ENCODE measurements around the gene DCST1.
"Not testable (repeated sequence)": the region's sequence is repeated elsewhere in the genome, so short reads cannot be mapped to it uniquely, and the experiment has no call there.

DCST1 gene, protein sequence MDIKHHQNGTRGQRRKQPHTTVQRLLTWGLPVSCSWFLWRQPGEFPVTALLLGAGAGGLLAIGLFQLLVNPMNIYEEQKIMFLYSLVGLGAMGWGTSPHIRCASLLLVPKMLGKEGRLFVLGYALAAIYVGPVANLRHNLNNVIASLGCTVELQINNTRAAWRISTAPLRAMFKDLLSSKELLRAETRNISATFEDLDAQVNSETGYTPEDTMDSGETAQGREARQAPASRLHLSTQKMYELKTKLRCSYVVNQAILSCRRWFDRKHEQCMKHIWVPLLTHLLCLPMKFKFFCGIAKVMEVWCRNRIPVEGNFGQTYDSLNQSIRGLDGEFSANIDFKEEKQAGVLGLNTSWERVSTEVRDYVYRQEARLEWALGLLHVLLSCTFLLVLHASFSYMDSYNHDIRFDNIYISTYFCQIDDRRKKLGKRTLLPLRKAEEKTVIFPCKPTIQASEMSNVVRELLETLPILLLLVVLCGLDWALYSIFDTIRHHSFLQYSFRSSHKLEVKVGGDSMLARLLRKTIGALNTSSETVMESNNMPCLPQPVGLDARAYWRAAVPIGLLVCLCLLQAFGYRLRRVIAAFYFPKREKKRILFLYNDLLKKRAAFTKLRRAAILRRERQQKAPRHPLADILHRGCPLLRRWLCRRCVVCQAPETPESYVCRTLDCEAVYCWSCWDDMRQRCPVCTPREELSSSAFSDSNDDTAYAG

DNA sequence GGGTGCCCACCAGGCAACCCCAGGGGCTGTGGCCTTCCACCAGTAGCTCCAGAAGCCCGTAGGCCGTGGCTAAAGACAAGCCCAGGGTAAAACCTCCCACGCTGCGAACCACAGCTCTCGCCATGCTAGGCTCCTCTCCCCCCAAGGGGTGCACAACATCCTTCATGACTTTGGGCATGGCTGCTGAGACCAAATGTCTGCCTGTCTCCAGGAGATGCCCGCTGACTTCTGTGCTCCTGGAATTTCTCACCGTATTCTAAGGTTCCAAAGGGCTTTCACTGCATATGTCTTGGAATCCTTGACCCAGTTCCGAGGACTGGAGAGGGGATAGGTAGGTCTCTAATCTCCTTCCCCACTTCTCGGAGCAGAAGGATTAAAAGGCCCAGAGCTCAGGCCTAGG, at the start of gene DCST1, which contains the start of gene DCST2:
DCST1 (plus strand) TSS at position 301 of the 400 bp plus-strand sequence. CDS start 213 bp downstream, outside the sequence.
DCST2 (minus strand) TSS at position 258 of the 400 bp plus-strand sequence; CDS start at position 178, 80 bp downstream.
- DNase-seq, result no peak

DNA sequence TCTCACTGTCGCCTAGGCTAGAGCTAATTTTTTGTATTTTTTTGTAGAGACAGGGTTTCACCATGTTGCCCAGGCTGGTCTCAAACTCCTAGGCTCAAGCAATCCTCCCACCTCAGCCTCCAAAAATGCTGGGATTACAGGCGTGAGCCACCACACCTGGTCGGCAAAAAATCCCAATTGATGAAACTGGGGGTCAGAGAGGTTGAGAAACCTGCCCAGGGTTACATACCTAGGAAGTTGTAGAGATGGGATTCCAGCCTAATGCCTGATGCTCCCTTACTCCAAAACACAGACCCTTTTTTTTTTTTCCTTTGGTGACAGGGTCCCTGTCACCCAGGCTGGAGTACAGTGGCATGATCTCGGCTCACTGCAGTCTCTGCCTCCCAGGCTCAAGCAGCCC, 46.9 kb upstream of the DCST1 start:
- not testable (repeated sequence) for DNase-seq

DNA sequence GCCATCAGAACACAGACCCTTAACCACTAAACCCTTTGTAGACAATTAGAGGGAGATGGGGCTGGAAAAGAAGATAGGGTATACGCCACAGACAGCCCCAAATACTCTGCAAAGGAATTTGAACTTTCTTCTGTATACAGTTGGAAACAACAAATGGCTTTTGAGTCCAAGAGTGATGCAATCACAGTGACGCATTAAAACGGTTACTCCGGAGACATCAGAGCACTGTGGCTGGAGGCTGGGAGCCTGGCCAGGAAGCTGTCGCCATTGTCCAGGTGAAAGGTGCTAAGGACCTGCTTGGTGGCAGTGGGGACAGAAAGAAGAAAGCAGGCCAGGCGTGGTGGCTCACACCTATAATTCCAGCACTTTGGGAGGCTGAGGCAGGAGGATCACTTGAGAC, 46.3 kb upstream of the DCST1 start:
- DNase-seq, result no peak

DNA sequence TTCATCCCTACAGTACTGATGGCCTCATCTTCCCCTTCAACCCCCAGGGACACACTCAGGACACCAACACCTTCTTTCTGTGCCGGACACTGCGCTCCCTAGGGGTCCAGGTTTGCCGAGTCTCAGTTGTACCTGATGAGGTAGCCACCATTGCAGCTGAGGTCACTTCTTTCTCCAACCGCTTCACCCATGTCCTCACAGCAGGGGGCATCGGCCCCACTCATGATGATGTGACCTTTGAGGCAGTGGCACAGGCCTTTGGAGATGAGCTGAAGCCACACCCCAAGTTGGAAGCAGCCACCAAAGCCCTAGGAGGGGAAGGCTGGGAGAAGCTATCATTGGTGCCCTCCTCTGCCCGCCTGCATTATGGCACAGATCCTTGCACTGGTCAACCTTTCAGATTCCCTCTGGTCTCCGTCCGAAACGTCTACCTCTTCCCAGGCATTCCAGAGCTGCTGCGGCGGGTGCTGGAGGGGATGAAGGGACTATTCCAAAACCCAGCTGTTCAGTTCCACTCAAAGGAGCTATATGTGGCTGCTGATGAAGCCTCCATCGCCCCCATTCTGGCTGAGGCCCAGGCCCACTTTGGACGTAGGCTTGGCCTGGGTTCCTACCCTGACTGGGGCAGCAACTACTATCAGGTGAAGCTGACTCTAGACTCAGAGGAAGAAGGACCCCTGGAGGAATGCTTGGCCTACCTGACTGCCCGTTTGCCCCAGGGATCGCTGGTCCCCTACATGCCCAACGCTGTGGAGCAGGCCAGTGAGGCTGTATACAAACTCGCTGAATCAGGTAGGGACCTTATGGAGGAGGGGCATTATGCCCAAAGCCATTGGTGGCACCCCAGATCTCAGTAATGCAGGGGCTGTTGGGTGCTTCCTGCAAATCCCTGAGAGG, 45.3 kb upstream of the DCST1 start:
- DNase-seq, result no peak

DNA sequence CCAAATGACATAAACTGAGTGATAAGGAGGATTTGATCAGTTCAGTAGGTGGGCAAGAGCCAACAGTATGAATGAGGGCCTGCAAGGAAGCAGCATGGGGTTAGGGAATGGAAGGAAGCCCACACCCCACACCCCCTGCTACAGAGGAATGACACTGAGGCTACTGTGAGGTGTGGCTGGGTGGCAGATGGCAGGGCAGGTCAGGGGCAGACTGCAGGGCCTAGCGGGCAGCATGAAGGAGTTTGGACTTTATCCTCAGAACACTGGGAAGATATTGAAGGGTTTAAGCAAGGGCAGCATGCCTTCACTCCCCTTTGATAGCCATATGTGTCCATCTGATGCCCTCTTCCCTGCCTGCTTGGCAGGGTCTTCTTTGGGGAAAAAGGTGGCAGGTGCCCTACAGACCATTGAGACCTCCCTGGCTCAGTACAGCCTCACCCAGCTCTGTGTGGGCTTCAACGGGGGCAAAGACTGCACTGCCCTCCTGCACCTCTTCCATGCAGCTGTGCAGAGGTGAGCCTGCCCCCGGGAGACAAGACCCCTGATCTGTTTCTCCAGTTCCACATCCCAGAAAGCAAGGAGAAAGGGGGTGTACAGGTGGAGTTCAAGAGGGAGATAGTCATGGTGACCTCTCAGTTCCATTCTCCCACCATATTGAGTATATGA, 44.3 kb upstream of the DCST1 start:
- no peak for DNase-seq

DNA sequence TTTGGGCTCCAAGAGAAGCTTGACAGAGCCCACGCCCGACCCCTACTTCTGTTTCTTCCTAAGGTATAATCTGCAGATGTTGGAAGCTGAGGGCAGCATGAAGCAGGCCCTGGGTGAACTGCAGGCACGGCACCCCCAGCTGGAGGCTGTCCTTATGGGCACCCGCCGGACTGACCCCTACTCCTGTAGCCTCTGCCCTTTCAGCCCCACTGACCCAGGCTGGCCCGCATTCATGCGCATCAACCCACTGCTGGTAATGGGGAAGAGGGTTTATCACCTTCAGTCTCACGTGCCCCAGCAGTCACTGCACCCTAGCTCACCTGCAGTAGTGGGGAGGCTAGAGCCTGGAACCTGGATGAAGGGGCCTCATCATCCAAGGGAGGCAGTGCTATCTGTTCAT, 43.3 kb upstream of the DCST1 start:
- no peak for DNase-seq

DNA sequence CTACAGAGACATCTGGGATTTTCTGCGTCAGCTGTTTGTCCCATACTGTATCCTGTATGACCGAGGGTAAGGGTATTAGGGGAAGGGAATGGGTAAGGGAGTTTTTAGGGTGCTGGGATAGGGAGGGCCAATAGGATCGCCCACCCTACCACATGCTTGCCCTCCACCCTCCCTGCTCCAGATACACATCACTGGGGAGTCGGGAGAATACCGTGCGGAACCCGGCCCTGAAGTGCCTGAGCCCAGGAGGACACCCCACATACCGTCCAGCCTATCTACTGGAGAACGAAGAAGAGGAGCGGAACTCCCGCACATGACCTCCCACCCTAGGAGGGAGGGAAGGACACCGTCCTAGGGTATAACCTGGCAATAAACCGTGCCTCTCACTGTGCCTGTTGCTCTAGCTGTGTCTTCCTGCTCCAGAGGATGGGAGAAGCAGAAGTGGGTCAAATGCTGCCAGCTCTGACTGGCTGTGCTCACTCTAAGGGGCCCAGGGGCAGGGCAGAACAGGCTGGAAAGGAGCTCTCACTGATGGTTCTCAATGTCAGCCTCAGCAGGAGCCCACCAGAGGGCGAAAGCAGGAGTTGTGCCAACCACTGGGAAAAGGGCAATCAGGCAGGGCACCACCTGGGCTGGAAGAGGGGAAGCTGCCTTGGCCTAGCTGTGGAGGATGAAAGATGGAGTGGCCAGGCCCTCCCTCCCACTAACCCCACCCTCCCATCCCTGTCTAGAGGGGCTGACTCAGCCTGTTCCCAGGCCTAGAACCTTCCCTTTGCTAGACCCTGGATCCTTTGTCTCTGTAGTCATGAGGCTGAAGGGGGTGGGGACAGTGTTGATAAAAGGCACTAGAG, 40.7 kb upstream of the DCST1 start:
- no peak for DNase-seq

DNA sequence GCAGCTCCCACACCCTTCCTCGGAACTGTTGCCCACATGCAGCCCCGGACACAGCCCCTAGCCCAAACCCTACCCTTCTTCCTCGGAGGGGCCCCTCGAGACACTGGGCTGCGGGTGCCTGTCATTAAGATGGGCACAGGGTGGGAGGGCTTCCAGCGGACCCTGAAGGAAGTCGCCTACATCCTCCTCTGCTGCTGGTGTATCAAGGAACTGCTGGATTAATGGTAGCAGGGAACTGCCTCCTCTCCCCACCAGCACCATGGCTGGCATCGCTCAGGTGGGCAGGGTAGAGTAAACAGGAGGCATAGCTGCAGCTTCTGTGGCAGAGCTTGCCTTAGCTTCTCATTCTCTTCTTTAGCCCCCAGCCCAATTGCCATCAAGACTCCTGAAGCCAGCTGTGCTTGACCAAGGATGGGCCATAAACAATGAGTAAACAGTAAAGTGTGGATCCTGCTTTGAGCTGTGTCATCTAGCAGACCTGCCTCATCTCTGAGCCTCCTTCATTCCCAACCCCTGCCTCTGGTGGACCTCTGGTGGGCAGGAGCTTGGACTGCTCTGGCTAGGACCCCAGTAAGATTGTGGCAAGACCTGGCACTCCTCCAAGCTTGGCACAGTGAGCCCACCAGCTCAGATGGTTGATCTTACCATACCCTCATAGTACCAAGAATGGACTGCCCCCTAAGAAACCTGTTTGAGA, 39.9 kb upstream of the DCST1 start, which contains the start of gene LENEP:
LENEP (plus strand) TSS at position 15 of the 697 bp plus-strand sequence; CDS start at position 37, 22 bp downstream.
- no peak for DNase-seq

- no peak for DNase-seq
These were observed 39.4 kb upstream of the DCST1 start for GRCh38 chr1:154994269-154994587.

DNA sequence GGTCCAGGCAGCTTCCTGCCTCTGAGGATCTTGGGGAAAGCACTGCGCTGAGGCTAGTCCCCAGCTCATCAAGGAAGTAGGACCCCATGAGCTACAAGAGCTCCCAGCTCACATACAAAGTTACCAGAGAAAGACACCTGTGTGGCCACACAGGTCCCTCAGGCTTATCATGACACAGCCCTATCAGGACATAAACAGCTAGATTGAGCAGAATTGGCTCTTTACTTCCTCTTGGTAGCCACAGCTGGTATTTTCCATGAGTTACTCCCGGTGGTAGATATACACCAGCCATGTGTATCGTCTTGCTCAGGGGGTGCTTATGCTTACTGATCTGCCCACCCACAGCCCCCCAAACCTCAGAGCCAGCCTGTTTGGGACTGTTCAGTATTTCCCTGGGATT, 39.0 kb upstream of the DCST1 start:
- DNase-seq, result no peak

GRCh38 chr1:154995301-154995983, 38.2 kb upstream of the DCST1 start:
- DNase-seq, result not testable (repeated sequence)

GRCh38 chr1:154996966-154997701, 36.5 kb upstream of the DCST1 start:
- DNase-seq, result no peak

DNA sequence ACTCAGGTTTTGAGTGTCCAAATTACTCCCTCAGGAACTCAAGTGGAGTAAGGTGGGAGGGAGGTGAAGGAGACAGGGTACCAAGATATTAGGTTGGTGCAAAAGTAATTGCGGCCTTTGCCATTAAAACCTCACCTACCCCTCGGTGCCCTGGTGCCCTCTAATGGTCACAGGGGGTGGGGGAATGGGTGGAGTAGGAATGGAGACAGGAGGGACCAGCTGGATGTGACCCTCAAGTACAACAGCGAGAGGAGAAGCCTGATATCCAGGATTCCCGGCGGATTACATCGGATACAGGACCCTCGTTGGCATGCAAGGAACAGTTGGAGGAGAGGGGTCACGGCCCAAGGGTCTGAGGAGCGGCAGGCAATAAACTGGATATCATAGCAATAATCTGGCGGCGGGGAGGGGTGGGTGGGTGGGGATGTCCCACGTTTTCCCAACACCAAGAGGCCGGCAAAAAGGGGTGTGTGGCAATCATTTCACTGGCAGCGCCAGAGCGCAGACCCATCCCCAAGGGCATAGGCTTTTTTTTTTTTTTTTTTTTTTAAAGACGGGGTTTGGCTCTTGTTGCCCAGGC, 35.3 kb upstream of the DCST1 start:
- DNase-seq, result no peak

DNA sequence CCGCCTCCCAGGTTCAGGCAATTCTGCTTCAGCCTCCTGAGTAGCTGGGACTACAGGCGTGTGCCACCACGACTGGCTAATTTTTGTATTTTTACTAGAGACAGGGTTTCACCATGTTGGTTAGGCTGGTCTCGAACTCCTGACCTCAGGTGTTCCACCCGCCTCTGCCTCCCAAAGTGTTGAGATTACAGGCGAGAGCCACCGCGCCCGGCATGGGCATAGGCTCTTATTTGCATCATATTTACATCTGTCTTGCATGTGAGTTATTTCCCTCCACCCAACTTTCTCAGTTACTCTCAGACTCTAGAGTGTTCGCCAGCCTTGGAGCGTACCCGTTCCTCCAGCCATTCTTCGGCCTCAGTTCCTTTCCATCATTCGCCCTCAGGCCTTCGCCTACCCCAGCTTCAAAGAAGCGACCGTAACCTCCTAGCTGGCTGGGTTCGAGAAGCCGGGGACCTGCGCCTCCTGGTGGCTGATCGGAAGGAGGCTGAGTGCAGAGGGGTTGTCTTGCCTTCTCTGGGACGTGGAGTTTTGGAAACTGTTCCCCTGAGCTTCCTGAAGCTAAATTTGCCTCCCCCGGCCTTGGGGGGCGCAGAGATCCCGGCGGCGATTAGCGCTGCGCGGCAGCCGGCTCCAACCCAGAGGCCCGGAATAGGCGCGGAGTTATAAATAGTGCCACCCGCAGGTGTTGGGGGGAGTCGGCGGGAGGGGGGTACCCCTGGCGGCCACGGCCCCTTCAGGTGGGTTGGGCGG, 34.6 kb upstream of the DCST1 start:
- peak; percentile 81 for DNase-seq

DNA sequence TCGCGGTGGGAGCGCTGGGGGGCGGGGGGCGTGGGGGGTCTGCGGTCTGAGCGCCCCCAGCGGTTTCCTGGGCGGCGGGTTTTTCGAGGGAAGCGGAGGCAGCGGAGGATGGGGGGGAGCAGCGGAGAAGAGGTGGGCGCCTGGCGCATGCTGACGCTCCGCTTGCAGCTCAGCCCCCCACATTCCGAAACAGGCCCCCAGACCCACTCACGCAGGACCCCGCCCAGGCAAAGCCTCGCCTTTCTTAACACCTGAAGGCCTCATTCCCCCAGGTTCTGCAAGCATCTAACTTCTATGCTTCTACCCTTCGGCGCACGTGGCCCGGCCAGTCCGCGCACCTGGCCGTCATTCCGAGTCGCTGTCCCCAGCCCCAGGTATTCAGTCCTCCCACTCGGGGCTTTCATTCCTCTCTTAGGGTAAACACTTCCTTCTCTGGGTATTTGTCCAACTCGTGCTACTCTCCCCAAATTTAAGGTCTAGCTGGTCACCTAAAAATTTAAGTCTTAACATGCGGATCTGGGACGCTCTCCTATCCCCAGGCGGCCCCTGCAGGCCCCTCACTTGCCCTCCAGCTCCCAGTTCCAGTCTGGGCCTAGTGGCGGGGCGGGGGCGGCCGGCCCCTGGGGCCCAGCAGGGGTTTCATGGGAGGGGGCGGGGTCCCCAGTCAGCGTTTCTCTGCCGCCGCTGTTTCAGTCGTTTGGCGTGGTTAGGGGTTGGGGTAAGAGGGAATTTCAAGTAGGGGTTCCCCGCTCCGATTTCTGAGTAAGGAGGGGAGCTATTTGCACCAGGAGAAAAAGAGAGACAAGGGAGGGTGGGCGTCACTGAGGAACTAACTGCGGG, 33.8 kb upstream of the DCST1 start:
- peak; percentile 54 for DNase-seq

GRCh38 chr1:155000411-155000725, 33.3 kb upstream of the DCST1 start:
- DNase-seq, result no peak

GRCh38 chr1:155000726-155001424, 32.7 kb upstream of the DCST1 start:
- peak; percentile 83 for DNase-seq
